Endothelial cell of umbilical vein (primary cell): ENCODE results near the gene CDKL4. TPM values are rescaled to one million over a fixed set of nuclear protein-coding genes. Genes with fewer than 3 reads are reported as not detected.

ENCODE experiments used
- BruUV-seq: library from RNA; stranded (reverse); fragments of 400-500 nt; replicated peaks from 2 replicates; lab custom pipeline; 2021; lab: Mats Ljungman, UMichigan
- CTCF ChIA-PET: fragments of 300-600, 350-600 bp; sonication (Branson Sonifier 250); formaldehyde crosslinking; loops from one replicate; lab custom pipeline; 2021; ENCODE audit warnings: antibody characterized with exemption, inconsistent platforms; lab: Charles Lee
- POLR2A ChIA-PET: fragments of 300-600, 350-600 bp; sonication (Branson Sonifier 250); formaldehyde crosslinking; loops from one replicate; lab custom pipeline; 2021; ENCODE audit warnings: antibody characterized with exemption, inconsistent platforms; lab: Charles Lee
- DNase-seq: peaks from one replicate; pipeline ENCODE4 v3.0.0-alpha.2; 2011; ENCODE audit warnings: low read depth, low spot score
- FAIRE-seq: peaks from 2 replicates; lab custom pipeline; 2011; peaks lifted over from hg19 to GRCh38; lab: Jason Lieb, UNC
- H2AFZ ChIP-seq: 2 replicates; pipeline ENCODE4 v1.6.0; 2012; ENCODE audit warnings: low read depth, low read length, control low read depth, inconsistent platforms
- H3K27ac ChIP-seq: 2 replicates; pipeline ENCODE4 v1.5.1; 2011; ENCODE audit warnings: low read depth, mild to moderate bottlenecking, control low read depth, low read length, moderate library complexity; ENCODE audit not compliant: insufficient read depth
- H3K27me3 ChIP-seq, 2 experiments: 2 replicates each; pipeline versions ENCODE4 v1.6.0 to v1.6.1; 2011; ENCODE audit warnings: low read length in 2 of 2, mixed read lengths in 1 of 2; ENCODE audit not compliant: control insufficient read depth in 2 of 2, insufficient read depth in 2 of 2
- H3K36me3 ChIP-seq, 2 experiments: 2 replicates in 1 of 2; 3 replicates in 1 of 2; pipeline ENCODE4 v1.5.1; 2011; ENCODE audit warnings: low read length in 2 of 2, mild to moderate bottlenecking in 1 of 2, moderate library complexity in 1 of 2; ENCODE audit not compliant: control insufficient read depth in 2 of 2, insufficient read depth in 2 of 2; ENCODE audit errors: extremely low read depth in 1 of 2
- H3K4me1 ChIP-seq: 3 replicates; pipeline ENCODE4 v1.5.1; 2011; ENCODE audit warnings: mild to moderate bottlenecking, low read length; ENCODE audit not compliant: control insufficient read depth, insufficient read depth; ENCODE audit errors: extremely low read depth
- H3K4me2 ChIP-seq: 2 replicates; pipeline ENCODE4 v1.6.1; 2011; ENCODE audit warnings: low read length, control low read depth, mixed read lengths; ENCODE audit not compliant: insufficient read depth
- H3K4me3 ChIP-seq, 3 experiments: fragments of 200-600 bp in 1 of 3; sonication (generic), shearing (Covaris generic) in 1 of 3; replicated peaks in 1 of 3; 2 replicates each; pipeline ENCODE4 v1.5.1; 2011 to 2016; ENCODE audit warnings: control low read depth in 3 of 3, low read length in 3 of 3, mild to moderate bottlenecking in 2 of 3, inconsistent platforms in 1 of 3, low read depth in 1 of 3, moderate library complexity in 1 of 3; ENCODE audit not compliant: insufficient read depth in 1 of 3
- H3K79me2 ChIP-seq: 2 replicates; pipeline ENCODE4 v1.6.0; 2012; ENCODE audit warnings: low read length, inconsistent platforms; ENCODE audit not compliant: control insufficient read depth, insufficient read depth
- H3K9ac ChIP-seq: replicated peaks from 2 replicates; pipeline ENCODE3; 2011; ENCODE audit warnings: low read length, control low read depth; ENCODE audit not compliant: insufficient read depth; ENCODE audit errors: extremely low read depth
- H3K9me1 ChIP-seq: replicated peaks from 3 replicates; pipeline ENCODE4 v1.6.0; 2011; ENCODE audit warnings: mild to moderate bottlenecking, low read length; ENCODE audit not compliant: control insufficient read depth, insufficient read depth; ENCODE audit errors: extremely low read depth
- H3K9me3 ChIP-seq: replicated peaks from 2 replicates; pipeline ENCODE4 v1.5.1; 2012; ENCODE audit warnings: low read length, inconsistent platforms; ENCODE audit not compliant: control insufficient read depth, insufficient read depth
- H4K20me1 ChIP-seq: replicated peaks from 2 replicates; pipeline ENCODE3; 2011; ENCODE audit warnings: mild to moderate bottlenecking, low read length; ENCODE audit not compliant: control insufficient read depth, insufficient read depth; ENCODE audit errors: extremely low read depth
- CTCF ChIP-seq, 2 donors: IDR thresholded peaks; 1 replicate in 1 of 2; 2 replicates in 1 of 2; pipeline ENCODE4 v1.5.1; 2011; ENCODE audit warnings: low read length in 2 of 2, mild to moderate bottlenecking in 2 of 2, moderate library complexity in 2 of 2, control low read depth in 1 of 2, inconsistent platforms in 1 of 2, low read depth in 1 of 2; ENCODE audit not compliant: insufficient read depth in 1 of 2; ENCODE audit errors: extremely low read depth in 1 of 2
- EZH2 ChIP-seq: IDR thresholded peaks from 2 replicates; pipeline ENCODE4 v1.6.1; 2012; ENCODE audit warnings: borderline replicate concordance, low read depth, mild to moderate bottlenecking, moderate library complexity, low read length, inconsistent platforms; ENCODE audit not compliant: severe bottlenecking
- FOS ChIP-seq: IDR thresholded peaks from 2 replicates; pipeline ENCODE4 v1.6.1; 2011; ENCODE audit warnings: mild to moderate bottlenecking, low read length, moderate library complexity, borderline replicate concordance; ENCODE audit not compliant: insufficient read depth
- GATA2 ChIP-seq: IDR thresholded peaks from 2 replicates; pipeline ENCODE4 v1.7.0; 2011; ENCODE audit warnings: low read depth, mild to moderate bottlenecking, moderate library complexity, mixed read lengths, low read length; ENCODE audit not compliant: insufficient read length, insufficient read depth
- JUN ChIP-seq: IDR thresholded peaks from 2 replicates; pipeline ENCODE4 v1.6.1; 2011; ENCODE audit warnings: borderline replicate concordance, low read depth; ENCODE audit not compliant: insufficient read length, insufficient read depth
- MAX ChIP-seq: IDR thresholded peaks from 2 replicates; pipeline ENCODE4 v1.6.1; 2011; ENCODE audit not compliant: insufficient read depth, insufficient read length
- MYC ChIP-seq: IDR thresholded peaks from one replicate; pipeline ENCODE4 v1.6.1; 2011; ENCODE audit warnings: mild to moderate bottlenecking, low read depth, low read length
- POLR2A ChIP-seq: IDR thresholded peaks from 2 replicates; pipeline ENCODE4 v1.6.1; 2012; ENCODE audit warnings: low read depth, mild to moderate bottlenecking, control low read depth, low read length
- POLR2AphosphoS5 ChIP-seq: IDR thresholded peaks from 2 replicates; pipeline ENCODE4 v1.6.1; 2012; ENCODE audit warnings: low read depth, mild to moderate bottlenecking, control low read depth, low read length, moderate library complexity; ENCODE audit not compliant: insufficient read depth
- dilution Hi-C: fragments of 300-500 bp; cut with MboI; formaldehyde crosslinking; loops from one replicate; pipeline ENCODE4 v1.15.0; 2019; ENCODE audit warnings: low sequenced_read_pairs; ENCODE audit not compliant: extremely low pct_ligation_motif_present
- intact Hi-C: fragments of 100-400 bp; cut with micrococcal nuclease; formaldehyde crosslinking; loops from one replicate; pipeline ENCODE4 v1.10.0; 2022
- polyA plus RNA-seq, 4 experiments: library from polyadenylated mRNA; depleted of rRNA in 3 of 4; stranded (reverse) in 3 of 4; unstranded in 1 of 4; fragments of >200 nt; gene quantifications; 2 replicates each; pipeline versions ENCODE4 v1.2.1 to v1.2.3, GENCODE V29; 2011 to 2012; ENCODE audit warnings: missing spikeins in 1 of 4
- total RNA-seq: library from RNA; stranded (reverse); gene quantifications from 2 replicates; pipeline ENCODE4 v1.2.3, GENCODE V29; 2021

The CDKL4 gene
- total and polyA plus RNA-seq, 2 donors (not counting 3 experiments of a cell fraction or from before 2014, with no cell fraction given): 0.17 to 0.75 TPM

- ChIA-PET POLR2A (no interaction called here), CTCF (no interaction called here)
- no peak overlapping the region for H3K27ac ChIP-seq
- H3K27me3 ChIP-seq: peaks cover 0 to 2% of the 10 kb centered on the region in 2 experiments
- no peaks in the 10 kb centered on the region for H4K20me1 ChIP-seq
- no peak overlapping the region for H3K4me3 ChIP-seq
- DNase-seq: no peak
- TF ChIP-seq JUN: no peak
- TF ChIP-seq CTCF (IDR thresholded peaks at IDR 0.05; ENCODE audit: extremely low read depth in 1 of 2, insufficient read depth in 1 of 2, low read depth in 1 of 2, low read length in 2 of 2): no peak
- no peak for TF ChIP-seq FOS
- TF ChIP-seq MYC: no peak
- no peak for TF ChIP-seq POLR2AphosphoS5
- no peak for TF ChIP-seq GATA2
- TF ChIP-seq MAX: no peak
- TF ChIP-seq POLR2A: no peak
- no peak for TF ChIP-seq EZH2
- no peak overlapping the region for H3K9ac ChIP-seq
- H3K79me2 ChIP-seq: no peaks in the 10 kb centered on the region
- no peaks in the 10 kb centered on the region for H3K9me3 ChIP-seq
- intact Hi-C loops (no loop called here), dilution Hi-C loops (no loop called here)
- no peaks in the 10 kb centered on the region for H3K9me1 ChIP-seq
- FAIRE-seq: no peak
- H3K36me3 ChIP-seq: no peaks in the 10 kb centered on the region
- no peak overlapping the region for H3K4me2 ChIP-seq
- H3K4me1 ChIP-seq: no peaks in the 10 kb centered on the region
- no TSS peak for BruUV-seq
- no peak overlapping the region for H2AFZ ChIP-seq
These were observed 110.4 kb downstream of the CDKL4 start for GRCh38 chr2:39133215-39133851.
